Measurements from ENCODE around the gene ENAM.

DNA sequence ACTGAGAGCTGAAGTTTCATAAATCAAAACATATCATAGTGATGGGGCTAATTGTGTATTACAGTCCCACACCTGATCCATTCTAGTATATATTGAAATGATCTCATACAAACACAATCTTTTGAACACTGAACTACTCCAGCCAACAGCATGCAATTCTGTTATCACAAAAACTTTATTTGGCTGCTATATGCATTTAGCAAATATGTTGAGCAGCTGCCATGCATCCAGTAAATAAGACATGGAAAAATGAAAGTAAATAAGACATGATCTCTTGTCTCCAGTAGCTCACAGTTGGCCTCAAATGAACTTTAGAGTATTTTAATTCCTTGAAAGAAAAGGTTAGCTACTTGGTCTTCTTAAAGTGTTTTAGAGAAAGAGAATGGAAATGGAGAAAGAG lies 34.3 kb upstream of the ENAM start:
- TF ChIP-seq POLR2A (IDR thresholded peaks at IDR 0.05; ENCODE audit: low read depth, low read length) (no peak), POLR2AphosphoS5 (IDR thresholded peaks at IDR 0.05; ENCODE audit: low read depth, low read length) (no peak), TAF1 (IDR thresholded peaks at IDR 0.05; ENCODE audit: borderline replicate concordance, low read depth, low read length) (no peak)
